ENCODE measurements around the gene DNAH10.

- TF ChIP-seq CBX8 (IDR thresholded peaks at IDR 0.05), result no peak
- TF ChIP-seq FOXS1 (CRISPR knock-in tag; IDR thresholded peaks at IDR 0.05), result no peak
- no peak for TF ChIP-seq BHLHE40 (IDR thresholded peaks at IDR 0.05; ENCODE audit: low read depth, low read length)
- TF ChIP-seq CTCF (IDR thresholded peaks at IDR 0.05), result no peak
- TF ChIP-seq RNF2 (IDR thresholded peaks at IDR 0.05; ENCODE audit: borderline replicate concordance, low read depth), result no peak
- TF ChIP-seq EP300 (IDR thresholded peaks at IDR 0.05), result no peak
- TF ChIP-seq MYC (IDR thresholded peaks at IDR 0.05; ENCODE audit: borderline replicate concordance, low read length), result no peak
- no peak for TF ChIP-seq REST (IDR thresholded peaks at IDR 0.05)
- no peak for TF ChIP-seq POLR2A (IDR thresholded peaks at IDR 0.05; ENCODE audit: low read length)
- TF ChIP-seq JUN (IDR thresholded peaks at IDR 0.05), result no peak
Observed at GRCh38 chr12:123712780-123713319, 49.3 kb upstream of the DNAH10 start.
